Activated CD8-positive, alpha-beta T cell treated with anti-CD3 and anti-CD28 coated beads for 36 hours (primary cell): Measurements from ENCODE around the gene GNA14. TPM values are rescaled to one million over a fixed set of nuclear protein-coding genes. Genes with fewer than 3 reads are reported as not detected.

Experiments used
- ATAC-seq: fragments of 200-7000 bp; cut with Tn5 transposase; one replicate; pipeline ENCODE4 v1.10.0; 2021; ENCODE audit warnings: mild to moderate bottlenecking, moderate library complexity
- CTCF ChIA-PET: fragments of 350-600 bp; sonication (Branson Sonifier 250); formaldehyde crosslinking; loops from one replicate; lab custom pipeline; 2021; ENCODE audit warnings: antibody characterized with exemption; lab: Charles Lee
- POLR2A ChIA-PET: fragments of 350-600 bp; sonication (Branson Sonifier 250); formaldehyde crosslinking; loops from one replicate; lab custom pipeline; 2021; ENCODE audit warnings: antibody characterized with exemption; lab: Charles Lee
- DNase-seq: peaks from one replicate; pipeline ENCODE4 v3.0.0-alpha.2; 2020
- H3K27ac Mint-ChIP-seq: one replicate; pipeline ENCODE4 v1.8.0; 2021; ENCODE audit warnings: mild to moderate bottlenecking, mixed read lengths
- H3K27me3 Mint-ChIP-seq: one replicate; pipeline ENCODE4 v1.8.0; 2021; ENCODE audit warnings: mixed read lengths
- H3K36me3 Mint-ChIP-seq: one replicate; pipeline ENCODE4 v1.8.0; 2021; ENCODE audit warnings: low read depth, mixed read lengths
- H3K4me1 Mint-ChIP-seq: one replicate; pipeline ENCODE4 v1.8.0; 2021; ENCODE audit warnings: low read depth, mixed read lengths
- H3K4me3 Mint-ChIP-seq: one replicate; pipeline ENCODE4 v1.8.0; 2021; ENCODE audit warnings: mild to moderate bottlenecking, moderate library complexity, mixed read lengths
- H3K9me3 Mint-ChIP-seq: one replicate; pipeline ENCODE4 v1.8.0; 2021; ENCODE audit warnings: mixed read lengths
- intact Hi-C: fragments of 100-400 bp; cut with micrococcal nuclease; formaldehyde crosslinking; loops from one replicate; pipeline ENCODE4 v1.10.0; 2022
- total RNA-seq, 2 experiments: library from RNA; stranded (reverse); gene quantifications; one replicate each; pipeline ENCODE4 v1.2.3, GENCODE V29; 2021
- TF ChIP-seq, protein P1 (sequence below): fragments of 200-600 bp; IDR thresholded peaks from one replicate; pipeline ENCODE4 v1.8.0; 2022; ENCODE audit warnings: antibody characterized with exemption, mild to moderate bottlenecking

The GNA14 gene
- total RNA-seq, 2 experiments from 2014 or later: not detected

DNA sequence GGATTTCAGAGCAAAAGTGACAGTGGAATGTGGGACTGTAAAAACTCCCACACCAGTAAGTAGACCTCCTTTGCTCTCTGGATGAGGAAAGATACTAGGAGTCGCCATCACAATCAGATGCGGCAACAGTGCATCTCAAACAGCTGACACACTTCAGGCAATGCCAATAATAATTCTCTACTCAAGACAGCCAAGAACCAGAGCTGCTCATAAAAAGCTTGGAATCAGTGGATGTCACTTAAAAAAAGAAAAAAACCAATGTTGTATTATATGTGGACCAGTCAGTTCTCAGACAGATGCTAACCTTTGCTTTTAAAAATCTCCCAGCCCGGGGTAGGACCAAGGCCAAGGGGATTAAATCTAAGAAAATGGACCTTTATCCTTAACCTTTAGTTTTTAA is 185.0 kb downstream of the GNA14 start:
- POLR2A ChIA-PET: no interaction called here
- no peak for ATAC-seq
- H3K4me3 Mint-ChIP-seq: no peak overlapping the region
- no peak overlapping the region for H3K27ac Mint-ChIP-seq
- DNase-seq: no peak
- no peaks in the 10 kb centered on the region for H3K36me3 Mint-ChIP-seq
- H3K4me1 Mint-ChIP-seq: peaks cover under 1% of the 10 kb centered on the region
- no peaks in the 10 kb centered on the region for H3K27me3 Mint-ChIP-seq
- no peaks in the 10 kb centered on the region for H3K9me3 Mint-ChIP-seq
- CTCF ChIA-PET: interaction anchor here (1.2 to 2.0 kb wide), 3 partner anchors 9 to 288 kb away, joined by 3 to 5 read pairs (median 4); no protein-coding TSS in a partner anchor
- TF ChIP-seq, protein P1, sequence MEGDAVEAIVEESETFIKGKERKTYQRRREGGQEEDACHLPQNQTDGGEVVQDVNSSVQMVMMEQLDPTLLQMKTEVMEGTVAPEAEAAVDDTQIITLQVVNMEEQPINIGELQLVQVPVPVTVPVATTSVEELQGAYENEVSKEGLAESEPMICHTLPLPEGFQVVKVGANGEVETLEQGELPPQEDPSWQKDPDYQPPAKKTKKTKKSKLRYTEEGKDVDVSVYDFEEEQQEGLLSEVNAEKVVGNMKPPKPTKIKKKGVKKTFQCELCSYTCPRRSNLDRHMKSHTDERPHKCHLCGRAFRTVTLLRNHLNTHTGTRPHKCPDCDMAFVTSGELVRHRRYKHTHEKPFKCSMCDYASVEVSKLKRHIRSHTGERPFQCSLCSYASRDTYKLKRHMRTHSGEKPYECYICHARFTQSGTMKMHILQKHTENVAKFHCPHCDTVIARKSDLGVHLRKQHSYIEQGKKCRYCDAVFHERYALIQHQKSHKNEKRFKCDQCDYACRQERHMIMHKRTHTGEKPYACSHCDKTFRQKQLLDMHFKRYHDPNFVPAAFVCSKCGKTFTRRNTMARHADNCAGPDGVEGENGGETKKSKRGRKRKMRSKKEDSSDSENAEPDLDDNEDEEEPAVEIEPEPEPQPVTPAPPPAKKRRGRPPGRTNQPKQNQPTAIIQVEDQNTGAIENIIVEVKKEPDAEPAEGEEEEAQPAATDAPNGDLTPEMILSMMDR: no peak
- intact Hi-C loops: no loop called here

- DNase-seq (no peak), ATAC-seq (no peak)
- H3K4me1 Mint-ChIP-seq: peaks cover 5% of the 10 kb centered on the region
- H3K27ac Mint-ChIP-seq: no peak overlapping the region
- no peak overlapping the region for H3K4me3 Mint-ChIP-seq
- ChIA-PET POLR2A (no interaction called here), CTCF (interaction anchor here (0.9 to 10.8 kb wide), 5 partner anchors 8 to 573 kb away, joined by 3 to 141 read pairs (median 4); no protein-coding TSS in a partner anchor)
- TF ChIP-seq, protein P1: no peak
- intact Hi-C loops: no loop called here
- H3K36me3 Mint-ChIP-seq: no peaks in the 10 kb centered on the region
- H3K27me3 Mint-ChIP-seq: no peaks in the 10 kb centered on the region
- no peaks in the 10 kb centered on the region for H3K9me3 Mint-ChIP-seq
Observed at GRCh38 chr9:77462066-77462465, 186.1 kb downstream of the GNA14 start.

- Mint-ChIP-seq H3K36me3 (no peaks in the 10 kb centered on the region), H3K4me3 (no peak overlapping the region), H3K4me1 (peaks cover 7% of the 10 kb centered on the region), H3K27me3 (no peaks in the 10 kb centered on the region), H3K9me3 (no peaks in the 10 kb centered on the region), H3K27ac (no peak overlapping the region)
- POLR2A ChIA-PET: interaction anchor here (0.6 to 1.5 kb wide), 2 partner anchors 18 to 61 kb away, joined by 3 to 4 read pairs; no protein-coding TSS in a partner anchor
- intact Hi-C loops: no loop called here
- DNase-seq (no peak), ATAC-seq (no peak)
- TF ChIP-seq, protein P1: no peak
- CTCF ChIA-PET: interaction anchor here (0.9 to 10.8 kb wide), 3 partner anchors 16 to 27 kb away, joined by 3 to 141 read pairs (median 4); no protein-coding TSS in a partner anchor
Observed at GRCh38 chr9:77460938-77461337, 187.2 kb downstream of the GNA14 start.

DNA sequence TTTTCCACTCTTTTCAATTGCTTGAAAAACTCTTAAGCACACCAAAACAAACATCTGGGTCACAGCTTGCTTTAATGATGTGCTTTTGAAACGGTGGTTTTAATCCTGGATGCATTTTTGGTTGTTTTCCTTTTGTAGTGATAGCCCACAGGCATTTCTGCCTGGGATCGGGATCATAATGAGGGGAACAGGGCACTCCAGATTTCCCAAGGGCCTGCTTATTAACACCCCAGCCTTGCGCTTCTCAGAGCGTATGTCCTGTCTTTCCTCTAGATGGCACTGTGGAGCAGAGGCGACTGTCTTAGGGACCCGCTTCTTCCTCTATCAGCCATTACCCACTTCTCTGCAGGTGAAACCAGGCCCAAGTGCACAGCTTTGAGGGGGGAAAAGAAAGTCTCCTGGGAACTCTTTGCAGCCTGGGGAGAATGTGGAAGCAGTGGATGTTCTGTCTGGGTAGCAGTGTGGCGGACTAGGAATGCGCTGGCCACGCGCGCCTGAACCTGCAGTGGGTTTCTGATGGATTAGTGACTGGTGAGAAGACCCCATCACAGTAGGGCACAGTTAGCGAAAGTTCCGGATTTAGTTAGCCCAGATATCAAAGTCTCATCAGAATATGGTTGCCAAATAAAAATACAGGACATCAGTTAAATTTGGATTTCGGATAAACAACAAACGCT is 190.1 kb downstream of the GNA14 start:
- TF ChIP-seq, protein P1: peak; percentile 91
- POLR2A ChIA-PET: no interaction called here
- peaks cover 13% of the 10 kb centered on the region for H3K4me1 Mint-ChIP-seq
- no peaks in the 10 kb centered on the region for H3K27me3 Mint-ChIP-seq
- H3K36me3 Mint-ChIP-seq: no peaks in the 10 kb centered on the region
- intact Hi-C loops: loop anchor here (2.0 kb wide), 1 partner anchor 293 kb away; no protein-coding TSS in a partner anchor
- H3K4me3 Mint-ChIP-seq: no peak overlapping the region
- H3K27ac Mint-ChIP-seq: no peak overlapping the region
- no peaks in the 10 kb centered on the region for H3K9me3 Mint-ChIP-seq
- ATAC-seq (peak; percentile 85), DNase-seq (peak; percentile 71)
- CTCF ChIA-PET: interaction anchor here (0.6 to 10.8 kb wide), 46 partner anchors 10 to 757 kb away, joined by 3 to 141 read pairs (median 6); no protein-coding TSS in a partner anchor
